Fibroblast of villous mesenchyme (primary cell): ENCODE measurements around the gene MINDY3. TPM values are rescaled to one million over a fixed set of nuclear protein-coding genes. Genes with fewer than 3 reads are reported as not detected.
"Not testable (repeated sequence)": the region's sequence is repeated elsewhere in the genome, so short reads cannot be mapped to it uniquely, and the experiment has no call there.

Experiments
- DNase-seq: peaks from one replicate; pipeline ENCODE4 v3.0.0-alpha.2; 2010; ENCODE audit warnings: low read depth
- H3K4me3 ChIP-seq: 2 replicates; pipeline ENCODE4 v1.5.1; 2011; ENCODE audit warnings: low read depth, mild to moderate bottlenecking, low read length
- CTCF ChIP-seq: IDR thresholded peaks from 2 replicates; pipeline ENCODE4 v1.5.1; 2012; ENCODE audit warnings: low read depth, mild to moderate bottlenecking, low read length; ENCODE audit not compliant: insufficient read depth
- total RNA-seq: library from RNA; depleted of rRNA; stranded (reverse); fragments of >200 nt; gene quantifications from 2 replicates; pipeline ENCODE4 v1.2.3, GENCODE V29; 2012

Gene MINDY3
- total RNA-seq, 1 donor, result 39.7 TPM

GRCh38 chr10:15881542-15881941 is 21.2 kb upstream of the MINDY3 start:
- H3K4me3 ChIP-seq, result no peak overlapping the region
- no peak for TF ChIP-seq CTCF
- no peak for DNase-seq

- DNase-seq, result no peak
- no peak for TF ChIP-seq CTCF
Observed at GRCh38 chr10:15879663-15880062, 19.4 kb upstream of the MINDY3 start.

GRCh38 chr10:15879058-15879457 is 18.8 kb upstream of the MINDY3 start:
- H3K4me3 ChIP-seq, result no peak overlapping the region
- peak; percentile 62 for TF ChIP-seq CTCF
- DNase-seq, result peak; percentile 48

More at GRCh38 chr10:15879663-15880062, 19.4 kb upstream of the MINDY3 start:
- no peak overlapping the region for H3K4me3 ChIP-seq

- no peak overlapping the region for H3K4me3 ChIP-seq
- DNase-seq, result no peak
- no peak for TF ChIP-seq CTCF
Observed at GRCh38 chr10:15877836-15878576, 17.7 kb upstream of the MINDY3 start.

- not testable (repeated sequence) for DNase-seq
Observed at GRCh38 chr10:15876274-15876673, 16.0 kb upstream of the MINDY3 start.

GRCh38 chr10:15872645-15873044 is 12.3 kb upstream of the MINDY3 start:
- H3K4me3 ChIP-seq, DNase-seq: not testable (repeated sequence)

More at GRCh38 chr10:15876274-15876673, 16.0 kb upstream of the MINDY3 start:
- not testable (repeated sequence) for H3K4me3 ChIP-seq

GRCh38 chr10:15871823-15872222 is 11.5 kb upstream of the MINDY3 start:
- DNase-seq, result no peak
- TF ChIP-seq CTCF, result no peak

GRCh38 chr10:15869935-15870334 is 9.6 kb upstream of the MINDY3 start:
- no peak for DNase-seq
- H3K4me3 ChIP-seq, result no peak overlapping the region
- TF ChIP-seq CTCF, result no peak

More at GRCh38 chr10:15871823-15872222, 11.5 kb upstream of the MINDY3 start:
- H3K4me3 ChIP-seq, result no peak overlapping the region
